HCT116 (cell line): Measurements from ENCODE around the gene CFAP43. TPM values are rescaled to one million over a fixed set of nuclear protein-coding genes. Genes with fewer than 3 reads are reported as not detected.

Source experiments
- ATAC-seq: fragments of 200-7000 bp; cut with Tn5 transposase; 2 replicates; pipeline ENCODE4 v1.9.1; 2020; ENCODE audit warnings: mild to moderate bottlenecking, moderate library complexity
- BruUV-seq: library from RNA; stranded (reverse); fragments of 400-500 nt; replicated peaks from 2 replicates; lab custom pipeline; 2021; lab: Mats Ljungman, UMichigan
- CTCF ChIA-PET: fragments of 300-600 bp; sonication (Branson Sonifier 250); formaldehyde crosslinking; loops from one replicate; lab custom pipeline; 2021; ENCODE audit warnings: antibody characterized with exemption; lab: Charles Lee
- POLR2A ChIA-PET: fragments of 300-600, 350-600 bp; sonication (Branson Sonifier 250); formaldehyde crosslinking; loops from one replicate; lab custom pipeline; 2021; ENCODE audit warnings: antibody characterized with exemption; lab: Charles Lee
- RAD21 ChIA-PET, 2 experiments: fragments of 300-600 bp; sonication (Branson Sonifier 250); formaldehyde crosslinking; loops; one replicate each; lab custom pipeline; 2023; ENCODE audit warnings: low total read pairs in 2 of 2; ENCODE audit not compliant: uncharacterized antibody in 2 of 2, unreplicated experiment in 2 of 2, low non-redundant PET in 1 of 2; lab: Charles Lee
- DNase-seq: peaks from one replicate; pipeline ENCODE4 v3.0.0-alpha.2; 2010; ENCODE audit warnings: low read depth, low spot score
- H2AFZ ChIP-seq: fragments of 200-600 bp; shearing (Covaris generic), sonication (generic); 2 replicates; pipeline ENCODE4 v1.6.1; 2017; ENCODE audit warnings: low read depth, mixed run types, mixed read lengths, antibody characterized with exemption, low read length; ENCODE audit not compliant: poor library complexity, severe bottlenecking
- H3K27ac ChIP-seq: 2 replicates; pipeline ENCODE4 v1.5.1; 2012; ENCODE audit warnings: low read depth, low read length
- H3K27me3 ChIP-seq: fragments of 200-600 bp; sonication (generic); 2 replicates; pipeline ENCODE4 v1.6.1; 2016; ENCODE audit warnings: mixed run types, low read length, mixed read lengths; ENCODE audit not compliant: insufficient read depth
- H3K36me3 ChIP-seq, 2 experiments: fragments of 200-500 bp in 1 of 2; fragments of 200-600 bp in 1 of 2; sonication (Bioruptor generic) in 1 of 2; sonication (generic) in 1 of 2; 2 replicates each; pipeline versions ENCODE4 v1.5.1 to v1.6.1; 2014 to 2016; ENCODE audit warnings: low read length in 2 of 2, inconsistent platforms in 1 of 2, mixed read lengths in 1 of 2, mixed run types in 1 of 2; ENCODE audit not compliant: insufficient read depth in 2 of 2, control insufficient read depth in 1 of 2
- H3K4me1 ChIP-seq, 2 experiments: fragments of 200-600 bp in 1 of 2; sonication (generic) in 1 of 2; 2 replicates each; pipeline versions ENCODE4 v1.5.1 to v1.6.1; 2012 to 2017; ENCODE audit warnings: low read length in 2 of 2, inconsistent platforms in 1 of 2, mild to moderate bottlenecking in 1 of 2, mixed read lengths in 1 of 2, mixed run types in 1 of 2, moderate library complexity in 1 of 2; ENCODE audit not compliant: insufficient read depth in 2 of 2, control insufficient read depth in 1 of 2
- H3K4me2 ChIP-seq: fragments of 200-600 bp; sonication (generic); 2 replicates; pipeline ENCODE4 v1.6.1; 2017; ENCODE audit warnings: mixed run types, low read length, mixed read lengths
- H3K4me3 ChIP-seq, 2 experiments: fragments of 200-600 bp in 1 of 2; sonication (generic) in 1 of 2; replicated peaks in 1 of 2; 2 replicates each; pipeline ENCODE4 v1.5.1; 2011 to 2016; ENCODE audit warnings: low read length in 2 of 2, control low read depth in 1 of 2, low read depth in 1 of 2, mild to moderate bottlenecking in 1 of 2, mixed read lengths in 1 of 2, mixed run types in 1 of 2
- H3K79me2 ChIP-seq: fragments of 200-600 bp; sonication (generic); 2 replicates; pipeline ENCODE4 v1.6.1; 2017; ENCODE audit warnings: mild to moderate bottlenecking, mixed run types, low read length, moderate library complexity, mixed read lengths; ENCODE audit not compliant: insufficient read depth
- H3K9ac ChIP-seq: fragments of 200-600 bp; sonication (generic); 2 replicates; pipeline ENCODE4 v1.6.1; 2016; ENCODE audit warnings: low read length, mixed read lengths
- H3K9me2 ChIP-seq: fragments of 200-600 bp; sonication (generic), shearing (Covaris generic); 2 replicates; pipeline ENCODE4 v1.6.1; 2017; ENCODE audit warnings: mixed run types, mild to moderate bottlenecking, moderate library complexity; ENCODE audit not compliant: insufficient read depth
- H3K9me3 ChIP-seq, 2 experiments: fragments of 200-500 bp in 1 of 2; fragments of 200-600 bp in 1 of 2; sonication (Bioruptor generic) in 1 of 2; sonication (generic) in 1 of 2; 2 replicates each; pipeline ENCODE4 v1.6.1; 2014 to 2017; ENCODE audit warnings: low read length in 2 of 2, mixed read lengths in 2 of 2, inconsistent platforms in 1 of 2, low read depth in 1 of 2, mild to moderate bottlenecking in 1 of 2, mixed run types in 1 of 2, moderate library complexity in 1 of 2; ENCODE audit not compliant: control insufficient read depth in 1 of 2, insufficient read depth in 1 of 2
- H4K20me1 ChIP-seq: fragments of 200-600 bp; sonication (generic), shearing (Covaris generic); 2 replicates; pipeline ENCODE4 v1.6.1; 2017; ENCODE audit warnings: mixed run types, mild to moderate bottlenecking, moderate library complexity; ENCODE audit not compliant: insufficient read depth
- CBX3 ChIP-seq: IDR thresholded peaks from 2 replicates; pipeline ENCODE4 v1.6.1; 2012; ENCODE audit warnings: low read depth
- CEBPB ChIP-seq: IDR thresholded peaks from 2 replicates; pipeline ENCODE4 v1.6.1; 2012; ENCODE audit warnings: low read depth
- EGR1 ChIP-seq: IDR thresholded peaks from 2 replicates; pipeline ENCODE4 v1.6.1; 2012; ENCODE audit warnings: low read depth
- ELF1 ChIP-seq: IDR thresholded peaks from 2 replicates; pipeline ENCODE4 v1.6.1; 2012; ENCODE audit warnings: low read depth, borderline replicate concordance
- EZH2phosphoT487 ChIP-seq: fragments of 200-600 bp; IDR thresholded peaks from 2 replicates; pipeline ENCODE4 v1.6.1; 2018; ENCODE audit warnings: antibody characterized with exemption, borderline replicate concordance
- FOSL1 ChIP-seq: IDR thresholded peaks from 2 replicates; pipeline ENCODE4 v1.6.1; 2012; ENCODE audit warnings: low read depth
- JUND ChIP-seq: IDR thresholded peaks from 2 replicates; pipeline ENCODE4 v1.6.1; 2012
- POLR2A ChIP-seq: IDR thresholded peaks from 2 replicates; pipeline ENCODE4 v1.7.0; 2011; ENCODE audit warnings: borderline replicate concordance; ENCODE audit not compliant: insufficient read depth, insufficient read length; ENCODE audit errors: extremely low read depth
- RAD21 ChIP-seq: IDR thresholded peaks from 2 replicates; pipeline ENCODE4 v1.6.1; 2012; ENCODE audit warnings: low read depth, mild to moderate bottlenecking
- SIN3A ChIP-seq: IDR thresholded peaks from 2 replicates; pipeline ENCODE4 v1.6.1; 2012; ENCODE audit warnings: low read depth
- SP1 ChIP-seq: IDR thresholded peaks from 2 replicates; pipeline ENCODE4 v1.6.1; 2012; ENCODE audit warnings: low read depth
- TCF7L2 ChIP-seq: IDR thresholded peaks from 2 replicates; pipeline ENCODE4 v1.7.0; 2011; ENCODE audit warnings: borderline replicate concordance, inconsistent platforms; ENCODE audit not compliant: insufficient read depth, insufficient read length; ENCODE audit errors: extremely low read depth
- YY1 ChIP-seq: IDR thresholded peaks from 2 replicates; pipeline ENCODE4 v1.6.1; 2011; ENCODE audit warnings: low read length, low read depth, moderate library complexity, mild to moderate bottlenecking; ENCODE audit not compliant: insufficient replicate concordance; ENCODE audit errors: extremely low read depth
- ZFX ChIP-seq: fragments of 450-650 bp; IDR thresholded peaks from 2 replicates; pipeline ENCODE4 v1.6.1; 2017
- ZNF274 ChIP-seq: fragments of 200-500 bp; sonication (Bioruptor generic); IDR thresholded peaks from 2 replicates; pipeline ENCODE4 v1.6.1; 2014; ENCODE audit warnings: mild to moderate bottlenecking, low read depth, low read length, inconsistent platforms
- intact Hi-C: fragments of 100-400 bp; cut with micrococcal nuclease; formaldehyde crosslinking; loops from 2 replicates; pipeline ENCODE4 v1.10.0; 2022
- total RNA-seq: library from RNA; stranded (reverse); gene quantifications from one replicate; pipeline ENCODE4 v1.2.1, GENCODE V29; 2021; ENCODE audit not compliant: unreplicated experiment
- TF ChIP-seq, protein P1 (sequence below): IDR thresholded peaks from 2 replicates; pipeline ENCODE4 v1.6.1; 2012
- TF ChIP-seq, protein P2 (sequence below), 3 experiments: fragments of 200-600 bp in 1 of 3; sonication (generic) in 1 of 3; IDR thresholded peaks in 2 of 3; conservative IDR thresholded peaks in 1 of 3; 2 replicates each; pipeline ENCODE4 v1.5.1; 2012 to 2017; ENCODE audit warnings: low read depth in 2 of 3, low read length in 2 of 3, antibody characterized with exemption in 1 of 3, borderline replicate concordance in 1 of 3, control low read depth in 1 of 3, mild to moderate bottlenecking in 1 of 3, mixed read lengths in 1 of 3, mixed run types in 1 of 3, moderate library complexity in 1 of 3; ENCODE audit not compliant: insufficient read depth in 1 of 3
- TF ChIP-seq, protein P3 (sequence below): IDR thresholded peaks from 2 replicates; pipeline ENCODE4 v1.6.1; 2011; ENCODE audit warnings: mild to moderate bottlenecking, low read length, moderate library complexity; ENCODE audit not compliant: insufficient replicate concordance; ENCODE audit errors: extremely low read depth

Gene CFAP43
- total RNA-seq, 1 experiment from 2014 or later = 4.0 TPM

DNA sequence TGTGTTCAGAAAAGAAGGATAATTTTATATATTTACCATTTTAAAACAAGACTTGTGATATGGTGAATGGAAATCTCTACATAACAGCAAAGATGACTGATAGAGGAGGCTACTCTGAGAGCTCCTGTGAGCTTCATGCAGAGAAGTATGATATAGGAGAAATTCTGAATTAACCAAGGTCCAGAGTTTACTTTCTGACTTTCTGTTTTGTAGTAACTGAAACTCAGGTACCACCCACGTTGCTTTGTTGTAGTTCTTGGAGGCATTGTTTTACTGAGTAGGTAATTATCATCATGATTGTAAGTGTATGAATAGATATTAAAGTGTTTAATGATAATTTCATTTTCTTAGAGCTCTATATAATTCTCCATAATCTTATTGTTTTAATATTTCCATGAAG, 128.2 kb downstream of the CFAP43 start:
- Histone ChIP-seq H3K27me3 (no peaks in the 10 kb centered on the region), H3K4me1 (peaks cover 0 to 20% of the 10 kb centered on the region in 2 experiments; a peak in 2 of 4 replicates), H3K4me3 (no peak overlapping the region), H3K27ac (no peak overlapping the region), H3K9me2 (no peaks in the 10 kb centered on the region), H4K20me1 (no peaks in the 10 kb centered on the region), H3K9me3 (no peaks in the 10 kb centered on the region), H2AFZ (peak overlapping the region; percentile 38), H3K79me2 (no peaks in the 10 kb centered on the region), H3K9ac (no peak overlapping the region), H3K4me2 (no peak overlapping the region), H3K36me3 (no peaks in the 10 kb centered on the region)
- no TSS peak for BruUV-seq
- ATAC-seq (no peak), DNase-seq (no peak)
- ChIA-PET POLR2A (interaction anchor here (0.7 to 1.1 kb wide), 2 partner anchors 9 to 17 kb away, joined by 3 to 4 read pairs; no protein-coding TSS in a partner anchor), RAD21 (interaction anchor here in 1 of 2 experiments (0.5 kb wide), 1 partner anchor 282 kb away, joined by 3 read pairs; no protein-coding TSS in a partner anchor), CTCF (interaction anchor here (2.0 kb wide), 1 partner anchor 18 kb away, joined by 6 read pairs; the partner anchor contains the start of gene SFR1)
- intact Hi-C loops = no loop called here
- TF ChIP-seq EGR1 = no peak
- TF ChIP-seq YY1 = no peak
- no peak for TF ChIP-seq TCF7L2
- TF ChIP-seq, protein P1, sequence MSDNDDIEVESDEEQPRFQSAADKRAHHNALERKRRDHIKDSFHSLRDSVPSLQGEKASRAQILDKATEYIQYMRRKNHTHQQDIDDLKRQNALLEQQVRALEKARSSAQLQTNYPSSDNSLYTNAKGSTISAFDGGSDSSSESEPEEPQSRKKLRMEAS = no peak
- no peak for TF ChIP-seq EZH2phosphoT487
- TF ChIP-seq CEBPB = no peak
- TF ChIP-seq FOSL1 = no peak
- no peak for TF ChIP-seq SP1
- no peak for TF ChIP-seq RAD21
- no peak for TF ChIP-seq ZFX
- no peak for TF ChIP-seq POLR2A
- TF ChIP-seq JUND = no peak
- TF ChIP-seq CBX3 = no peak

DNA sequence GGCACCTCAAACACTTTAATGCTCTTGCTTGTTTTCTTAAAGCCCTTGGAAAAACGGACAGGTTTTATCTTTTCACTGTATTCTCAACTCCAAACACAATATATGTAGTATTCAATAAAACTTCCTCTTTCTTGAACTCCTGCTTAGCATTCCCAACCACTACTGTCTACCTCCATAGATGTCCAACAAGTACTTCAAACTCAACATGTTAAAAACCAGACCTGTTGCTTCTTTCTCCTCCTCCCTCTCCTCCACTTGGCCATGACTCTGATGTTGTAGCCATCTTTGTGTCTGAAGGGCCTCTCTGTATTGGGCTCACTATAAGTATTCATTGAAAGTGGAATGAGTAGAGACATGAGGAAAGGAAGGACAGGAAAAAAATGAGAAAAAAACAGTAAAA, 130.3 kb downstream of the CFAP43 start:
- H3K27ac ChIP-seq = no peak overlapping the region
- no peaks in the 10 kb centered on the region for H4K20me1 ChIP-seq
- no peak overlapping the region for H2AFZ ChIP-seq
- no peak overlapping the region for H3K4me2 ChIP-seq
- ChIA-PET CTCF (no interaction called here), POLR2A (no interaction called here), RAD21 (no interaction called here)
- H3K27me3 ChIP-seq = no peaks in the 10 kb centered on the region
- H3K9ac ChIP-seq = no peak overlapping the region
- H3K4me1 ChIP-seq = peaks cover 0 to 22% of the 10 kb centered on the region in 2 experiments; a peak in 2 of 4 replicates
- H3K36me3 ChIP-seq = peaks cover 0 to under 1% of the 10 kb centered on the region in 2 experiments; a peak in 1 of 4 replicates
- H3K9me3 ChIP-seq = no peaks in the 10 kb centered on the region
- no TSS peak for BruUV-seq
- no peaks in the 10 kb centered on the region for H3K79me2 ChIP-seq
- ATAC-seq (no peak), DNase-seq (no peak)
- intact Hi-C loops = no loop called here
- no peaks in the 10 kb centered on the region for H3K9me2 ChIP-seq
- H3K4me3 ChIP-seq = no peak overlapping the region
- TF ChIP-seq ZNF274 (no peak), ELF1 (no peak), TCF7L2 (no peak), SIN3A (no peak), SP1 (no peak), JUND (no peak), EGR1 (no peak), ZFX (no peak)
- TF ChIP-seq, protein P2, sequence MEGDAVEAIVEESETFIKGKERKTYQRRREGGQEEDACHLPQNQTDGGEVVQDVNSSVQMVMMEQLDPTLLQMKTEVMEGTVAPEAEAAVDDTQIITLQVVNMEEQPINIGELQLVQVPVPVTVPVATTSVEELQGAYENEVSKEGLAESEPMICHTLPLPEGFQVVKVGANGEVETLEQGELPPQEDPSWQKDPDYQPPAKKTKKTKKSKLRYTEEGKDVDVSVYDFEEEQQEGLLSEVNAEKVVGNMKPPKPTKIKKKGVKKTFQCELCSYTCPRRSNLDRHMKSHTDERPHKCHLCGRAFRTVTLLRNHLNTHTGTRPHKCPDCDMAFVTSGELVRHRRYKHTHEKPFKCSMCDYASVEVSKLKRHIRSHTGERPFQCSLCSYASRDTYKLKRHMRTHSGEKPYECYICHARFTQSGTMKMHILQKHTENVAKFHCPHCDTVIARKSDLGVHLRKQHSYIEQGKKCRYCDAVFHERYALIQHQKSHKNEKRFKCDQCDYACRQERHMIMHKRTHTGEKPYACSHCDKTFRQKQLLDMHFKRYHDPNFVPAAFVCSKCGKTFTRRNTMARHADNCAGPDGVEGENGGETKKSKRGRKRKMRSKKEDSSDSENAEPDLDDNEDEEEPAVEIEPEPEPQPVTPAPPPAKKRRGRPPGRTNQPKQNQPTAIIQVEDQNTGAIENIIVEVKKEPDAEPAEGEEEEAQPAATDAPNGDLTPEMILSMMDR (IDR thresholded peaks at IDR 0.05 in 2 of 3, conservative IDR thresholded peaks at IDR 0.05 in 1 of 3; ENCODE audit: borderline replicate concordance in 1 of 3, insufficient read depth in 1 of 3, low read depth in 2 of 3, low read length in 2 of 3) = no peak
- TF ChIP-seq, protein P3, sequence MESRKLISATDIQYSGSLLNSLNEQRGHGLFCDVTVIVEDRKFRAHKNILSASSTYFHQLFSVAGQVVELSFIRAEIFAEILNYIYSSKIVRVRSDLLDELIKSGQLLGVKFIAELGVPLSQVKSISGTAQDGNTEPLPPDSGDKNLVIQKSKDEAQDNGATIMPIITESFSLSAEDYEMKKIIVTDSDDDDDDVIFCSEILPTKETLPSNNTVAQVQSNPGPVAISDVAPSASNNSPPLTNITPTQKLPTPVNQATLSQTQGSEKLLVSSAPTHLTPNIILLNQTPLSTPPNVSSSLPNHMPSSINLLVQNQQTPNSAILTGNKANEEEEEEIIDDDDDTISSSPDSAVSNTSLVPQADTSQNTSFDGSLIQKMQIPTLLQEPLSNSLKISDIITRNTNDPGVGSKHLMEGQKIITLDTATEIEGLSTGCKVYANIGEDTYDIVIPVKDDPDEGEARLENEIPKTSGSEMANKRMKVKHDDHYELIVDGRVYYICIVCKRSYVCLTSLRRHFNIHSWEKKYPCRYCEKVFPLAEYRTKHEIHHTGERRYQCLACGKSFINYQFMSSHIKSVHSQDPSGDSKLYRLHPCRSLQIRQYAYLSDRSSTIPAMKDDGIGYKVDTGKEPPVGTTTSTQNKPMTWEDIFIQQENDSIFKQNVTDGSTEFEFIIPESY = no peak
